ENCODE results near the gene RNF149. TPM values are rescaled to one million over a fixed set of nuclear protein-coding genes. Genes with fewer than 3 reads are reported as not detected.
"Not testable (repeated sequence)": the region's sequence is repeated elsewhere in the genome, so short reads cannot be mapped to it uniquely, and the experiment has no call there.

Gene RNF149
- total and polyA plus RNA-seq, 9 of the 15 experiments (the other 6 are each of a cell fraction or from before 2014, with no cell fraction given): 9.0 to 31.5 (median 22.8) TPM

GRCh38 chr2:101325425-101325824, 16.9 kb upstream of the RNF149 start:
- H3K4me2 ChIP-seq (ENCODE audit: insufficient read depth, low read length): no peak overlapping the region
- peaks cover 2 to 10% of the 10 kb centered on the region in 2 experiments; a peak in 2 of 5 replicates for H3K27me3 ChIP-seq (ENCODE audit: control insufficient read depth in 2 of 2, insufficient read depth in 2 of 2, low read length in 2 of 2)
- DNase-seq (ENCODE audit: extremely low read depth in 1 of 4, low spot score in 3 of 4) (no peak), FAIRE-seq (no peak), ATAC-seq (no peak)
- POLR2A ChIA-PET: no interaction called here
- peaks cover 4% of the 10 kb centered on the region; the same call in 1 of the 2 replicates for H3K9me3 ChIP-seq (replicated peaks; ENCODE audit: control insufficient read depth, insufficient read depth, low read depth, low read length)
- BruUV-seq (replicated peaks): no TSS peak
- 0% methylated on average over 1 of the region's 1 CpG for WGBS (ENCODE audit: insufficient coverage, low coverage, missing lambda C conversion rate)
- no peak overlapping the region for H3K4me3 ChIP-seq
- no peaks in the 10 kb centered on the region for H3K9me1 ChIP-seq (ENCODE audit: control insufficient read depth, insufficient read depth, low read length)
- H3K79me2 ChIP-seq (ENCODE audit: control insufficient read depth, insufficient read depth, low read length): no peaks in the 10 kb centered on the region
- H3K36me3 ChIP-seq (ENCODE audit: control insufficient read depth, insufficient read depth, low read length): no peaks in the 10 kb centered on the region
- TF ChIP-seq MTA2 (IDR thresholded peaks at IDR 0.05; ENCODE audit: low read depth) (no peak), CBX3 (IDR thresholded peaks at IDR 0.05; ENCODE audit: borderline replicate concordance in 1 of 2, low read length in 2 of 2) (peak in 1 of 2 experiments; percentile 72; a peak in 2 of 3 replicates), CBX5 (IDR thresholded peaks at IDR 0.05; ENCODE audit: borderline replicate concordance, low read depth) (0 out of 2 replicates have a peak, but pooled peaks have one; percentile 49), TRIM24 (IDR thresholded peaks at IDR 0.05) (peak; percentile 29 to 54; a peak in 2 of 4 replicates), NFE2 (IDR thresholded peaks at IDR 0.05; ENCODE audit: low read depth) (peak; percentile 61), ZSCAN29 (IDR thresholded peaks at IDR 0.05) (no peak), CEBPB (tag; IDR thresholded peaks at IDR 0.05) (no peak), ZNF217 (CRISPR knock-in tag; IDR thresholded peaks at IDR 0.05) (no peak), TRIM28 (IDR thresholded peaks at IDR 0.05) (peak; percentile 74; the same call in 1 of the 2 replicates), POLR2A (conservative IDR thresholded peaks at IDR 0.05) (no peak)
- H2AFZ ChIP-seq (ENCODE audit: low read depth, low read length): no peak overlapping the region
- no peak overlapping the region for H3K27ac ChIP-seq (ENCODE audit: extremely low read depth, low read depth, low read length)
- intact Hi-C loops (cut with micrococcal nuclease): no loop called here
- H3K4me1 ChIP-seq (replicated peaks in 1 of 2; ENCODE audit: control insufficient read depth in 2 of 2, insufficient read depth in 2 of 2, low read length in 2 of 2): no peaks in the 10 kb centered on the region; a peak in 1 of 5 replicates
- CTCF ChIA-PET (ENCODE audit: low intra/inter-chr PET ratio): no interaction called here
- no peaks in the 10 kb centered on the region for H4K20me1 ChIP-seq (replicated peaks; ENCODE audit: control insufficient read depth, insufficient read depth, low read length)
- in situ Hi-C loops (cut with MboI): no loop called here
- H3K9ac ChIP-seq (ENCODE audit: insufficient read depth in 1 of 2, low read depth in 2 of 2, low read length in 2 of 2): no peak overlapping the region

- H3K27ac ChIP-seq (ENCODE audit: extremely low read depth, low read depth, low read length); CTCF ChIA-PET (ENCODE audit: low intra/inter-chr PET ratio); in situ Hi-C loops (cut with MboI): not testable (repeated sequence)
These were observed 8.1 kb upstream of the RNF149 start for GRCh38 chr2:101316568-101316967.

More at GRCh38 chr2:101316568-101316967, 8.1 kb upstream of the RNF149 start:
- H3K36me3 ChIP-seq (ENCODE audit: control insufficient read depth, insufficient read depth, low read length); H3K27me3 ChIP-seq (ENCODE audit: control insufficient read depth in 2 of 2, insufficient read depth in 2 of 2, low read length in 2 of 2); H3K9me3 ChIP-seq (replicated peaks; ENCODE audit: control insufficient read depth, insufficient read depth, low read depth, low read length); DNase-seq (ENCODE audit: extremely low read depth in 1 of 4, low spot score in 3 of 4); H4K20me1 ChIP-seq (replicated peaks; ENCODE audit: control insufficient read depth, insufficient read depth, low read length); BruUV-seq (replicated peaks); intact Hi-C loops (cut with micrococcal nuclease); H3K9ac ChIP-seq (ENCODE audit: insufficient read depth in 1 of 2, low read depth in 2 of 2, low read length in 2 of 2); POLR2A ChIA-PET; ATAC-seq; H3K9me1 ChIP-seq (ENCODE audit: control insufficient read depth, insufficient read depth, low read length); H3K4me3 ChIP-seq; H3K4me2 ChIP-seq (ENCODE audit: insufficient read depth, low read length); FAIRE-seq; H2AFZ ChIP-seq (ENCODE audit: low read depth, low read length); H3K4me1 ChIP-seq (replicated peaks in 1 of 2; ENCODE audit: control insufficient read depth in 2 of 2, insufficient read depth in 2 of 2, low read length in 2 of 2); H3K79me2 ChIP-seq (ENCODE audit: control insufficient read depth, insufficient read depth, low read length): not testable (repeated sequence)
- 7% methylated on average over 5 of the region's 6 CpGs for WGBS (ENCODE audit: insufficient coverage, low coverage, missing lambda C conversion rate)
